Liver (tissue), 9 donors: ENCODE results near the gene BTF3. TPM values are rescaled to one million over a fixed set of nuclear protein-coding genes. Genes with fewer than 3 reads are reported as not detected.
"Not testable (repeated sequence)": the region's sequence is repeated elsewhere in the genome, so short reads cannot be mapped to it uniquely, and the experiment has no call there.

ENCODE experiments used
- DNase-seq: peaks from one replicate; pipeline ENCODE4 v3.0.0-alpha.2; 2017; ENCODE audit warnings: low spot score
- H3K27ac ChIP-seq, 2 donors: one replicate each; pipeline ENCODE4 v1.7.0; 2013; ENCODE audit warnings: inconsistent platforms in 2 of 2, low read length in 2 of 2, control low read depth in 1 of 2, low read depth in 1 of 2, mild to moderate bottlenecking in 1 of 2
- H3K27me3 ChIP-seq, 4 donors: one replicate each; pipeline versions ENCODE4 v1.6.1 to v1.7.0; 2013; ENCODE audit warnings: low read length in 3 of 4, inconsistent platforms in 1 of 4, mild to moderate bottlenecking in 1 of 4, moderate library complexity in 1 of 4; ENCODE audit not compliant: control insufficient read depth in 4 of 4, insufficient read depth in 4 of 4
- H3K36me3 ChIP-seq, 4 donors: one replicate each; pipeline versions ENCODE4 v1.6.1 to v1.7.0; 2013; ENCODE audit warnings: low read length in 3 of 4, mild to moderate bottlenecking in 3 of 4, low read depth in 1 of 4, moderate library complexity in 1 of 4; ENCODE audit not compliant: control insufficient read depth in 4 of 4, insufficient read depth in 3 of 4
- H3K4me1 ChIP-seq, 4 donors: one replicate each; pipeline versions ENCODE4 v1.6.1 to v1.7.0; 2013; ENCODE audit warnings: low read length in 3 of 4, mild to moderate bottlenecking in 3 of 4, moderate library complexity in 1 of 4; ENCODE audit not compliant: control insufficient read depth in 4 of 4, insufficient read depth in 4 of 4
- H3K4me3 ChIP-seq, 3 donors: one replicate each; pipeline versions ENCODE4 v1.6.1 to v1.7.0; 2013; ENCODE audit warnings: low read length in 3 of 3, control low read depth in 1 of 3, low read depth in 1 of 3, mild to moderate bottlenecking in 1 of 3
- H3K9ac ChIP-seq, 2 donors: one replicate each; pipeline ENCODE4 v1.7.0; 2013; ENCODE audit warnings: low read length in 2 of 2, mild to moderate bottlenecking in 2 of 2, moderate library complexity in 2 of 2, control low read depth in 1 of 2, low read depth in 1 of 2
- H3K9me3 ChIP-seq, 4 donors: one replicate each; pipeline versions ENCODE4 v1.6.1 to v1.7.0; 2013; ENCODE audit warnings: low read length in 3 of 4; ENCODE audit not compliant: control insufficient read depth in 4 of 4
- FOXA1 ChIP-seq: IDR thresholded peaks from 2 replicates; pipeline ENCODE4 v1.6.1; 2016; ENCODE audit warnings: antibody characterized with exemption
- FOXA2 ChIP-seq: IDR thresholded peaks from 2 replicates; pipeline ENCODE4 v1.6.1; 2016; ENCODE audit warnings: antibody characterized with exemption
- GABPA ChIP-seq, 2 donors: IDR thresholded peaks in 1 of 2; conservative IDR thresholded peaks in 1 of 2; 2 replicates each; pipeline ENCODE4 v1.6.1; 2016; ENCODE audit warnings: antibody characterized with exemption in 2 of 2, mild to moderate bottlenecking in 1 of 2, moderate library complexity in 1 of 2
- HNF4A ChIP-seq, 2 donors: conservative IDR thresholded peaks; 2 replicates each; pipeline ENCODE4 v1.6.1; 2016; ENCODE audit warnings: antibody characterized with exemption in 2 of 2, mild to moderate bottlenecking in 2 of 2
- JUND ChIP-seq, 2 donors: IDR thresholded peaks; 2 replicates each; pipeline ENCODE4 v1.6.1; 2016; ENCODE audit warnings: antibody characterized with exemption in 2 of 2
- RXRA ChIP-seq, 2 donors: IDR thresholded peaks; 2 replicates each; pipeline ENCODE4 v1.6.1; 2017 to 2018; ENCODE audit warnings: antibody characterized with exemption in 2 of 2, mild to moderate bottlenecking in 1 of 2
- SP1 ChIP-seq: IDR thresholded peaks from 2 replicates; pipeline ENCODE4 v1.6.1; 2018; ENCODE audit warnings: antibody characterized with exemption, mild to moderate bottlenecking
- TAF1 ChIP-seq: conservative IDR thresholded peaks from 2 replicates; pipeline ENCODE4 v1.6.1; 2016; ENCODE audit warnings: antibody characterized with exemption, mild to moderate bottlenecking
- YY1 ChIP-seq: IDR thresholded peaks from 2 replicates; pipeline ENCODE4 v1.6.1; 2016; ENCODE audit warnings: antibody characterized with exemption, mild to moderate bottlenecking
- WGBS: extraction: QIAGEN DNeasy Blood & Tissue Kit; methylation state at CpG from one replicate; pipeline ENCODE4 v1.1.7; 2013; 5-methylcytosine and 5-hydroxymethylcytosine counted together
- polyA plus RNA-seq, 2 donors: library from polyadenylated mRNA; stranded (reverse) in 1 of 2; unstranded in 1 of 2; fragments of 200-250 nt in 1 of 2; fragments of >200 nt in 1 of 2; fragmentation: Nextera tagmentation in 1 of 2; extraction: Ambion mirVana in 1 of 2; gene quantifications; one replicate each; pipeline versions ENCODE4 v1.2.1 to v1.2.3, GENCODE V29; 2013 to 2015
- total RNA-seq, 2 donors: library from RNA; depleted of rRNA; stranded (reverse); fragments of >200 nt; gene quantifications; one replicate each; pipeline ENCODE4 v1.2.3, GENCODE V29; 2014
- TF ChIP-seq, protein P1 (sequence below): IDR thresholded peaks from 2 replicates; pipeline ENCODE4 v1.6.1; 2016; ENCODE audit warnings: antibody characterized with exemption
- TF ChIP-seq, protein P2 (sequence below): fragments of 150-350 bp; IDR thresholded peaks from 2 replicates; pipeline ENCODE4 v1.5.1; 2017; ENCODE audit warnings: improper control_type of control experiment, low read depth, low read length; ENCODE audit not compliant: missing input control
- TF ChIP-seq, protein P3 (sequence below): IDR thresholded peaks from 2 replicates; pipeline ENCODE4 v1.6.1; 2016; ENCODE audit warnings: antibody characterized with exemption, mild to moderate bottlenecking
- TF ChIP-seq, protein P4 (sequence below): IDR thresholded peaks from 2 replicates; pipeline ENCODE4 v1.6.1; 2016; ENCODE audit warnings: antibody characterized with exemption
- donor health status: healthy.
- donor health status: healthy.
- donor health status: healthy.
- donor health status: healthy.
- donor health status: healthy.

The BTF3 gene
- total and polyA plus RNA-seq, 4 donors, result 97.5 to 246 (median 213) TPM

DNA sequence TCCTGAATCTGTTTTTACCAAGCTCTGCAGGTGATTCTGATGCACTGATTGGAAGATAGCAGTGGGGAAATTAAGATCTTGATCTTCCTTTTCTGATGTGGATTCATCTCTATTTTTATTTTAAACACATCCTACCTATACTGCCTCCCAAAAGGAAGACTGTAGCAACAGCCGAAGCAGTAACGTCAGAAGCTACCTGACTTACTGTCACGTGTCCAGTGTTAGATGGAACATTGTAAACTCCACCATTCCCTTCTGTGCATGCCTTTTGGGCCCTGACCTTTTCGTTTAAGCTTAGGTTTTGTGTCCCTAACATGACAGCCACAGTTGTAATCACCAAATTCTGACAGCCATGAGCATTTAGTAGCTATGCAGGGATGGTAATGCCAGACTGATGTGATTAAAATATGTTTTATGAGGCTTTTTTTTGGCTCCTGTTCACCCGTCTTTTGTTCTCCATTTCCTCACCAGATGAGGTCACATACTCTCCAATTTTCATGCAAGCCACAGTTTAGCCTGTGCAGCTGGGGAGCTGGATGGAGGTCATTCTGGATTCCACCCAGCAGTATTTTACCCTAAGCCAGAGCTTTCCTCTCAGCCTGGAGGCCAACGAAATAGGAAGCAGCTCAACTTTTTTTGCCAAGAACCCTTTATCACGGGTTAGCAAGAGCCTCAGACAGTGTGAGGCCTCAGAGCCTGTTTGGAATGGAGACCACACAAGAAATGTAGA, 34.1 kb upstream of the BTF3 start:
- DNase-seq, result no peak
- no peak overlapping the region for H3K27ac ChIP-seq
- no peaks in the 10 kb centered on the region for H3K36me3 ChIP-seq
- H3K9ac ChIP-seq, result no peak overlapping the region
- no peaks in the 10 kb centered on the region for H3K9me3 ChIP-seq
- no peaks in the 10 kb centered on the region for H3K4me1 ChIP-seq
- peaks cover 0 to 2% (median 0%) of the 10 kb centered on the region in 4 donors for H3K27me3 ChIP-seq
- WGBS, result 65% methylated on average over 7 of the region's 7 CpGs
- no peak for TF ChIP-seq SP1
- no peak for TF ChIP-seq RXRA (IDR thresholded peaks at IDR 0.05)
- TF ChIP-seq, protein P1, sequence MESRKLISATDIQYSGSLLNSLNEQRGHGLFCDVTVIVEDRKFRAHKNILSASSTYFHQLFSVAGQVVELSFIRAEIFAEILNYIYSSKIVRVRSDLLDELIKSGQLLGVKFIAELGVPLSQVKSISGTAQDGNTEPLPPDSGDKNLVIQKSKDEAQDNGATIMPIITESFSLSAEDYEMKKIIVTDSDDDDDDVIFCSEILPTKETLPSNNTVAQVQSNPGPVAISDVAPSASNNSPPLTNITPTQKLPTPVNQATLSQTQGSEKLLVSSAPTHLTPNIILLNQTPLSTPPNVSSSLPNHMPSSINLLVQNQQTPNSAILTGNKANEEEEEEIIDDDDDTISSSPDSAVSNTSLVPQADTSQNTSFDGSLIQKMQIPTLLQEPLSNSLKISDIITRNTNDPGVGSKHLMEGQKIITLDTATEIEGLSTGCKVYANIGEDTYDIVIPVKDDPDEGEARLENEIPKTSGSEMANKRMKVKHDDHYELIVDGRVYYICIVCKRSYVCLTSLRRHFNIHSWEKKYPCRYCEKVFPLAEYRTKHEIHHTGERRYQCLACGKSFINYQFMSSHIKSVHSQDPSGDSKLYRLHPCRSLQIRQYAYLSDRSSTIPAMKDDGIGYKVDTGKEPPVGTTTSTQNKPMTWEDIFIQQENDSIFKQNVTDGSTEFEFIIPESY, result no peak
- TF ChIP-seq JUND (IDR thresholded peaks at IDR 0.05), result no peak
- TF ChIP-seq YY1, result no peak
- no peak for TF ChIP-seq FOXA1
- TF ChIP-seq FOXA2, result no peak
- no peak for TF ChIP-seq GABPA (IDR thresholded peaks at IDR 0.05 in 1 of 2, conservative IDR thresholded peaks at IDR 0.05 in 1 of 2)
- TF ChIP-seq HNF4A (conservative IDR thresholded peaks at IDR 0.05), result no peak
- TF ChIP-seq, protein P2, sequence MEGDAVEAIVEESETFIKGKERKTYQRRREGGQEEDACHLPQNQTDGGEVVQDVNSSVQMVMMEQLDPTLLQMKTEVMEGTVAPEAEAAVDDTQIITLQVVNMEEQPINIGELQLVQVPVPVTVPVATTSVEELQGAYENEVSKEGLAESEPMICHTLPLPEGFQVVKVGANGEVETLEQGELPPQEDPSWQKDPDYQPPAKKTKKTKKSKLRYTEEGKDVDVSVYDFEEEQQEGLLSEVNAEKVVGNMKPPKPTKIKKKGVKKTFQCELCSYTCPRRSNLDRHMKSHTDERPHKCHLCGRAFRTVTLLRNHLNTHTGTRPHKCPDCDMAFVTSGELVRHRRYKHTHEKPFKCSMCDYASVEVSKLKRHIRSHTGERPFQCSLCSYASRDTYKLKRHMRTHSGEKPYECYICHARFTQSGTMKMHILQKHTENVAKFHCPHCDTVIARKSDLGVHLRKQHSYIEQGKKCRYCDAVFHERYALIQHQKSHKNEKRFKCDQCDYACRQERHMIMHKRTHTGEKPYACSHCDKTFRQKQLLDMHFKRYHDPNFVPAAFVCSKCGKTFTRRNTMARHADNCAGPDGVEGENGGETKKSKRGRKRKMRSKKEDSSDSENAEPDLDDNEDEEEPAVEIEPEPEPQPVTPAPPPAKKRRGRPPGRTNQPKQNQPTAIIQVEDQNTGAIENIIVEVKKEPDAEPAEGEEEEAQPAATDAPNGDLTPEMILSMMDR, result no peak
- TF ChIP-seq, protein P3, sequence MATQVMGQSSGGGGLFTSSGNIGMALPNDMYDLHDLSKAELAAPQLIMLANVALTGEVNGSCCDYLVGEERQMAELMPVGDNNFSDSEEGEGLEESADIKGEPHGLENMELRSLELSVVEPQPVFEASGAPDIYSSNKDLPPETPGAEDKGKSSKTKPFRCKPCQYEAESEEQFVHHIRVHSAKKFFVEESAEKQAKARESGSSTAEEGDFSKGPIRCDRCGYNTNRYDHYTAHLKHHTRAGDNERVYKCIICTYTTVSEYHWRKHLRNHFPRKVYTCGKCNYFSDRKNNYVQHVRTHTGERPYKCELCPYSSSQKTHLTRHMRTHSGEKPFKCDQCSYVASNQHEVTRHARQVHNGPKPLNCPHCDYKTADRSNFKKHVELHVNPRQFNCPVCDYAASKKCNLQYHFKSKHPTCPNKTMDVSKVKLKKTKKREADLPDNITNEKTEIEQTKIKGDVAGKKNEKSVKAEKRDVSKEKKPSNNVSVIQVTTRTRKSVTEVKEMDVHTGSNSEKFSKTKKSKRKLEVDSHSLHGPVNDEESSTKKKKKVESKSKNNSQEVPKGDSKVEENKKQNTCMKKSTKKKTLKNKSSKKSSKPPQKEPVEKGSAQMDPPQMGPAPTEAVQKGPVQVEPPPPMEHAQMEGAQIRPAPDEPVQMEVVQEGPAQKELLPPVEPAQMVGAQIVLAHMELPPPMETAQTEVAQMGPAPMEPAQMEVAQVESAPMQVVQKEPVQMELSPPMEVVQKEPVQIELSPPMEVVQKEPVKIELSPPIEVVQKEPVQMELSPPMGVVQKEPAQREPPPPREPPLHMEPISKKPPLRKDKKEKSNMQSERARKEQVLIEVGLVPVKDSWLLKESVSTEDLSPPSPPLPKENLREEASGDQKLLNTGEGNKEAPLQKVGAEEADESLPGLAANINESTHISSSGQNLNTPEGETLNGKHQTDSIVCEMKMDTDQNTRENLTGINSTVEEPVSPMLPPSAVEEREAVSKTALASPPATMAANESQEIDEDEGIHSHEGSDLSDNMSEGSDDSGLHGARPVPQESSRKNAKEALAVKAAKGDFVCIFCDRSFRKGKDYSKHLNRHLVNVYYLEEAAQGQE, result no peak
- no peak for TF ChIP-seq TAF1
- TF ChIP-seq, protein P4, sequence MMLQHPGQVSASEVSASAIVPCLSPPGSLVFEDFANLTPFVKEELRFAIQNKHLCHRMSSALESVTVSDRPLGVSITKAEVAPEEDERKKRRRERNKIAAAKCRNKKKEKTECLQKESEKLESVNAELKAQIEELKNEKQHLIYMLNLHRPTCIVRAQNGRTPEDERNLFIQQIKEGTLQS, result no peak
- no peak overlapping the region for H3K4me3 ChIP-seq

DNA sequence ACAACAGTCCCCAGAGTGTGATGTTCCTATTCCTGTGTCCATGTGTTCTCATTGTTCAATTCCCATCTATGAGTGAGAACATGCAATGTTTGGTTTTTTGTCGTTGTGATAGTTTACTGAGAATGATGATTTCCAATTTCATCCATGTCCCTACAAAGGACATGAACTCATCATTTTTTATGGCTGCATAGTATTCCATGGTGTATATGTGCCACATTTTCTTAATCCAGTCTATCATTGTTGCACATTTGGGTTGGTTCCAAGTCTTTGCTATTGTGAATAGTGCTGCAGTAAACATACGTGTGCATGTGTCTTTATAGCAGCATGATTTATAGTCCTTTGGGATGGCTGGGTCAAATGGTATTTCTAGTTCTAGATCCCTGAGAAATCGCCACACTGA, 29.6 kb upstream of the BTF3 start:
- H3K9me3 ChIP-seq, H3K9ac ChIP-seq, H3K27ac ChIP-seq, H3K36me3 ChIP-seq, H3K4me1 ChIP-seq, DNase-seq, H3K27me3 ChIP-seq, H3K4me3 ChIP-seq: not testable (repeated sequence)
- WGBS, result 74% methylated on average over 3 of the region's 3 CpGs
